ENCODE measurements around the gene IL10RA. TPM values are rescaled to one million over a fixed set of nuclear protein-coding genes. Genes with fewer than 3 reads are reported as not detected.

The IL10RA gene
- total and polyA plus RNA-seq, 9 of the 15 experiments (the other 6 are each of a cell fraction or from before 2014, with no cell fraction given) = 0.17 to 17.3 (median 2.9) TPM

GRCh38 chr11:117985953-117986887 is at the start of gene IL10RA (continued):
- TF ChIP-seq TOE1 (IDR thresholded peaks at IDR 0.05; ENCODE audit: borderline replicate concordance) (peak; percentile 27; the same call in 1 of the 2 replicates), TOE1 (CRISPR knock-in tag; IDR thresholded peaks at IDR 0.05; ENCODE audit: borderline replicate concordance, low read depth) (0 out of 2 replicates have a peak, but pooled peaks have one; percentile 44), FOXM1 (IDR thresholded peaks at IDR 0.05; ENCODE audit: low read depth) (no peak), FOXM1 (CRISPR knock-in tag; IDR thresholded peaks at IDR 0.05; ENCODE audit: low read depth) (peak; percentile 70; the same call in 1 of the 2 replicates), SMC3 (conservative IDR thresholded peaks at IDR 0.05; ENCODE audit: insufficient read depth, low read depth, low read length) (no peak), ESRRB (CRISPR knock-in tag; IDR thresholded peaks at IDR 0.05; ENCODE audit: borderline replicate concordance) (no peak), PKNOX1 (IDR thresholded peaks at IDR 0.05) (peak; percentile 96), FOXJ3 (CRISPR knock-in tag; IDR thresholded peaks at IDR 0.05) (no peak), RNF219 (CRISPR knock-in tag; IDR thresholded peaks at IDR 0.05) (no peak), SMARCB1 (IDR thresholded peaks at IDR 0.05; ENCODE audit: insufficient read length, low read depth) (no peak), NFRKB (IDR thresholded peaks at IDR 0.05; ENCODE audit: low read depth) (peak; percentile 70), ZNF24 (IDR thresholded peaks at IDR 0.05) (no peak), BDP1 (IDR thresholded peaks at IDR 0.05; ENCODE audit: insufficient read depth, insufficient read length) (no peak), ZNF347 (CRISPR knock-in tag; IDR thresholded peaks at IDR 0.05; ENCODE audit: low read depth) (no peak), FOXJ2 (tag; IDR thresholded peaks at IDR 0.05) (no peak), NR0B1 (IDR thresholded peaks at IDR 0.05; ENCODE audit: partially characterized antibody) (no peak), ZBTB17 (CRISPR knock-in tag; IDR thresholded peaks at IDR 0.05) (0 out of 2 replicates have a peak, but pooled peaks have one; percentile 62), CBX8 (IDR thresholded peaks at IDR 0.05; ENCODE audit: borderline replicate concordance, extremely low read depth, low read depth, low read length, poor library complexity, severe bottlenecking) (no peak), HOXB6 (CRISPR knock-in tag; IDR thresholded peaks at IDR 0.05; ENCODE audit: borderline replicate concordance) (no peak), ARHGAP35 (IDR thresholded peaks at IDR 0.05; ENCODE audit: partially characterized antibody) (no peak), ZFX (CRISPR knock-in tag; IDR thresholded peaks at IDR 0.05) (peak; percentile 97), TAF1 (IDR thresholded peaks at IDR 0.05; ENCODE audit: control insufficient read depth, extremely low read depth, insufficient read depth, low read length, severe bottlenecking) (peak; percentile 39), TCF15 (CRISPR knock-in tag; IDR thresholded peaks at IDR 0.05) (no peak)
